Fibroblast of lung (primary cell): Measurements from ENCODE around the gene GRK5. TPM values are rescaled to one million over a fixed set of nuclear protein-coding genes. Genes with fewer than 3 reads are reported as not detected.

ENCODE experiments used
- DNase-seq, 2 donors: peaks; one replicate each; pipeline versions ENCODE4 v3.0.0 to v3.0.0-alpha.2; 2010; ENCODE audit warnings: low read depth in 2 of 2
- H2AFZ ChIP-seq: 2 replicates; pipeline ENCODE4 v1.5.1; 2012; ENCODE audit warnings: low read length, control low read depth, inconsistent platforms
- H3K27ac ChIP-seq: 2 replicates; pipeline ENCODE4 v1.5.1; 2011; ENCODE audit warnings: low read length, control low read depth; ENCODE audit not compliant: insufficient read depth
- H3K27me3 ChIP-seq: 2 replicates; pipeline ENCODE4 v1.5.1; 2011; ENCODE audit warnings: mild to moderate bottlenecking, low read length; ENCODE audit not compliant: control insufficient read depth, insufficient read depth
- H3K36me3 ChIP-seq: 2 replicates; pipeline ENCODE4 v1.5.1; 2011; ENCODE audit warnings: low read length; ENCODE audit not compliant: control insufficient read depth, insufficient read depth
- H3K4me1 ChIP-seq: 2 replicates; pipeline ENCODE4 v1.5.1; 2011; ENCODE audit warnings: low read length; ENCODE audit not compliant: control insufficient read depth, insufficient read depth; ENCODE audit errors: extremely low read depth
- H3K4me2 ChIP-seq: 2 replicates; pipeline ENCODE4 v1.5.1; 2011; ENCODE audit warnings: low read length, control low read depth; ENCODE audit not compliant: insufficient read depth; ENCODE audit errors: extremely low read depth
- H3K4me3 ChIP-seq, 4 experiments: fragments of 200-600 bp in 1 of 4; sonication (generic) in 1 of 4; replicated peaks in 1 of 4; 2 replicates each; pipeline ENCODE4 v1.5.1; 2011 to 2016; ENCODE audit warnings: low read length in 4 of 4, low read depth in 3 of 4, mild to moderate bottlenecking in 3 of 4, control low read depth in 2 of 4, inconsistent platforms in 1 of 4, mixed read lengths in 1 of 4; ENCODE audit not compliant: insufficient read depth in 1 of 4; ENCODE audit errors: control extremely low read depth in 1 of 4
- H3K79me2 ChIP-seq: 2 replicates; pipeline ENCODE4 v1.5.1; 2012; ENCODE audit warnings: mild to moderate bottlenecking, low read length, inconsistent platforms; ENCODE audit not compliant: control insufficient read depth, insufficient read depth
- H3K9ac ChIP-seq: 2 replicates; pipeline ENCODE4 v1.5.1; 2011; ENCODE audit warnings: mild to moderate bottlenecking, low read length, control low read depth; ENCODE audit not compliant: insufficient read depth
- H3K9me3 ChIP-seq: 2 replicates; pipeline ENCODE4 v1.5.1; 2012; ENCODE audit warnings: low read depth, low read length; ENCODE audit not compliant: control insufficient read depth, insufficient read depth
- H4K20me1 ChIP-seq: 2 replicates; pipeline ENCODE4 v1.5.1; 2011; ENCODE audit warnings: low read length; ENCODE audit not compliant: control insufficient read depth, insufficient read depth; ENCODE audit errors: extremely low read depth
- CTCF ChIP-seq, 2 donors: IDR thresholded peaks in 1 of 2; conservative IDR thresholded peaks in 1 of 2; 1 replicate in 1 of 2; 2 replicates in 1 of 2; pipeline ENCODE4 v1.5.1; 2011 to 2012; ENCODE audit warnings: low read length in 2 of 2, control low read depth in 1 of 2, inconsistent platforms in 1 of 2, low read depth in 1 of 2, mild to moderate bottlenecking in 1 of 2
- EZH2 ChIP-seq: IDR thresholded peaks from 2 replicates; pipeline ENCODE4 v1.5.1; 2012; ENCODE audit warnings: low read length, control low read depth, mild to moderate bottlenecking; ENCODE audit errors: missing control alignments
- polyA plus RNA-seq, 2 donors: library from polyadenylated mRNA; depleted of rRNA in 1 of 2; stranded (reverse) in 1 of 2; unstranded in 1 of 2; fragments of >200 nt; gene quantifications; 2 replicates each; pipeline ENCODE4 v1.2.1, GENCODE V29; 2011 to 2012; ENCODE audit warnings: missing spikeins in 1 of 2
- total RNA-seq: library from RNA; depleted of rRNA; stranded (reverse); fragments of >200 nt; gene quantifications from 2 replicates; pipeline ENCODE4 v1.2.1, GENCODE V29; 2014

The GRK5 gene
- total and polyA plus RNA-seq, 2 donors (not counting 1 experiment from before 2014, with no cell fraction given), result 24.1 to 90.3 TPM

DNA sequence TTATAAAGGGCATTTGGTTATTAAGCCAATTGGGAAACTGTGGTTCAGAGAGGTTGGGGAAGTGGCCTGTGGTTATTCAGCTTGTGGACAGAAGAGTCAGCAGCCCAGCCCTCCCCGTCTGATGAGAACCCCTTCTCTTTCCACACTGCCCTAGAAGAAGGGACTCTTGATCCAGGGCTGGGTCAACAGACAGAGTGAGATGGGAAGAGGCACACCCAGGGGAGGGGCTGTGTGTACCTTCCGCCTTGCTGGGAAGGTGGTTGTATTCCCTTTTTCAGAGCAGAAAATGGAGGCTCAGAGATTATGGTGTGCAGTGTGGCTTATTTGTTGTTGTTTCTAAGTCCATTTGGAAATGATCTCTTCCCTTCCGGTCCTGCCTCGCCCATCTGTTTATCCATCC is 103.4 kb downstream of the GRK5 start:
- Histone ChIP-seq H3K27me3 (no peaks in the 10 kb centered on the region), H3K9ac (no peak overlapping the region), H3K79me2 (peaks cover 52% of the 10 kb centered on the region), H3K4me3 (no peak overlapping the region), H2AFZ (no peak overlapping the region), H4K20me1 (no peaks in the 10 kb centered on the region), H3K4me2 (no peak overlapping the region), H3K9me3 (no peaks in the 10 kb centered on the region), H3K4me1 (peaks cover 24% of the 10 kb centered on the region), H3K36me3 (no peaks in the 10 kb centered on the region), H3K27ac (no peak overlapping the region)
- DNase-seq, result no peak
- TF ChIP-seq CTCF (conservative IDR thresholded peaks at IDR 0.05 in 1 of 2, IDR thresholded peaks at IDR 0.05 in 1 of 2; ENCODE audit: low read depth in 1 of 2, low read length in 2 of 2) (no peak), EZH2 (no peak)

DNA sequence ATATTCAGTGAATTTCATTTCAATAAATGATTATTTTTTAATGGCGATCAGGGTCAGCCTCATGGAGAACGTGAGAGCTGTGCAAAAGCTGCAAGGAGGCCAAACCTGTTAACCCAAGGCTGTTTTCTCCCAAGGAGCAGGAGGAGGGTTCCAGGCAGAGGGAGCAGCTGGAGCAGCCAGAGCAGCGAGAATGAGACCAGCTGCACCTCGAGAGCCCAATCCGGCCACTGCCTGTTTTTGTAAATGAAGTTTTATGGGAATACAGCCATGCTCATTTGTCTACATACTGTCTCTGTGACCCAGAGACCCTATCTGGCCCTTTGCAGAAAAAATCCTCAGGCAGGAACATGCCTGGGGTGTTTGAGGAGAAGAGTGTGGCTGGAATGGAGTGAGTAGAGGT is 104.9 kb downstream of the GRK5 start:
- Histone ChIP-seq H3K27me3 (no peaks in the 10 kb centered on the region), H2AFZ (no peak overlapping the region), H4K20me1 (no peaks in the 10 kb centered on the region), H3K4me2 (no peak overlapping the region), H3K27ac (no peak overlapping the region), H3K36me3 (no peaks in the 10 kb centered on the region), H3K4me3 (no peak overlapping the region), H3K79me2 (peaks cover 51% of the 10 kb centered on the region), H3K9ac (no peak overlapping the region), H3K4me1 (peaks cover 33% of the 10 kb centered on the region), H3K9me3 (no peaks in the 10 kb centered on the region)
- DNase-seq, result no peak
- TF ChIP-seq CTCF (conservative IDR thresholded peaks at IDR 0.05 in 1 of 2, IDR thresholded peaks at IDR 0.05 in 1 of 2; ENCODE audit: low read depth in 1 of 2, low read length in 2 of 2) (no peak), EZH2 (no peak)

GRCh38 chr10:119313024-119313423 is 105.7 kb downstream of the GRK5 start:
- no peak for DNase-seq
- Histone ChIP-seq H4K20me1 (no peaks in the 10 kb centered on the region), H3K27ac (no peak overlapping the region), H3K4me2 (no peak overlapping the region), H3K9me3 (no peaks in the 10 kb centered on the region), H3K4me3 (no peak overlapping the region), H3K36me3 (no peaks in the 10 kb centered on the region), H3K79me2 (peaks cover 53% of the 10 kb centered on the region), H3K27me3 (no peaks in the 10 kb centered on the region), H3K9ac (no peak overlapping the region), H2AFZ (no peak overlapping the region), H3K4me1 (peaks cover 41% of the 10 kb centered on the region)
- no peak for TF ChIP-seq CTCF (conservative IDR thresholded peaks at IDR 0.05 in 1 of 2, IDR thresholded peaks at IDR 0.05 in 1 of 2; ENCODE audit: low read depth in 1 of 2, low read length in 2 of 2)
- TF ChIP-seq EZH2, result no peak
